Fibroblast of pulmonary artery (primary cell): ENCODE data around the gene KIRREL3.

ENCODE experiments used
- DNase-seq: peaks from one replicate; pipeline ENCODE4 v3.0.0-alpha.2; 2010; ENCODE audit warnings: low read depth
- H3K4me3 ChIP-seq: replicated peaks from 2 replicates; pipeline ENCODE4 v1.5.1; 2011; ENCODE audit warnings: low read depth, mild to moderate bottlenecking, control low read depth, low read length, moderate library complexity
- CTCF ChIP-seq: IDR thresholded peaks from 2 replicates; pipeline ENCODE4 v1.5.1; 2011; ENCODE audit warnings: mild to moderate bottlenecking, control low read depth, low read length, inconsistent platforms; ENCODE audit errors: missing control alignments

Gene KIRREL3

GRCh38 chr11:126607776-126608541, 392.6 kb downstream of the KIRREL3 start:
- no peak overlapping the region for H3K4me3 ChIP-seq
- DNase-seq = no peak
- TF ChIP-seq CTCF = no peak

- DNase-seq = peak; percentile 49
- H3K4me3 ChIP-seq = no peak overlapping the region
- TF ChIP-seq CTCF = peak; percentile 76
These were observed 393.2 kb downstream of the KIRREL3 start for GRCh38 chr11:126607374-126607773.

GRCh38 chr11:126606484-126606883, 394.1 kb downstream of the KIRREL3 start:
- no peak for DNase-seq
- TF ChIP-seq CTCF = no peak
- no peak overlapping the region for H3K4me3 ChIP-seq

- H3K4me3 ChIP-seq = no peak overlapping the region
- no peak for DNase-seq
- TF ChIP-seq CTCF = no peak
These were observed 396.1 kb downstream of the KIRREL3 start for GRCh38 chr11:126604461-126604860.

- no peak overlapping the region for H3K4me3 ChIP-seq
- DNase-seq = no peak
- TF ChIP-seq CTCF = no peak
These were observed 397.1 kb downstream of the KIRREL3 start for GRCh38 chr11:126603486-126603885.

GRCh38 chr11:126602993-126603392, 397.6 kb downstream of the KIRREL3 start:
- no peak for TF ChIP-seq CTCF
- no peak overlapping the region for H3K4me3 ChIP-seq
- no peak for DNase-seq
